ENCODE measurements around the gene RBBP8NL.
"Not testable (repeated sequence)": the region's sequence is repeated elsewhere in the genome, so short reads cannot be mapped to it uniquely, and the experiment has no call there.

The RBBP8NL gene

GRCh38 chr20:62445553-62446340 lies 18.4 kb upstream of the RBBP8NL start:
- no peak for DNase-seq (ENCODE audit: low spot score)

- DNase-seq (ENCODE audit: low spot score): no peak
Measured at GRCh38 chr20:62444286-62444685, 16.9 kb upstream of the RBBP8NL start.

- no peak for DNase-seq (ENCODE audit: low spot score)
Measured at GRCh38 chr20:62441987-62442539, 14.7 kb upstream of the RBBP8NL start.

GRCh38 chr20:62439218-62439617 lies 11.9 kb upstream of the RBBP8NL start:
- DNase-seq (ENCODE audit: low spot score): no peak

- DNase-seq (ENCODE audit: low spot score): no peak
Measured at GRCh38 chr20:62437927-62438326, 10.6 kb upstream of the RBBP8NL start.

GRCh38 chr20:62437496-62437895 lies 10.2 kb upstream of the RBBP8NL start:
- no peak for DNase-seq (ENCODE audit: low spot score)

- no peak for DNase-seq (ENCODE audit: low spot score)
Measured at GRCh38 chr20:62436692-62437091, 9.4 kb upstream of the RBBP8NL start.

- DNase-seq (ENCODE audit: low spot score): no peak
Measured at GRCh38 chr20:62433658-62434497, 6.5 kb upstream of the RBBP8NL start.

GRCh38 chr20:62430866-62431447 lies 3.6 kb upstream of the RBBP8NL start:
- no peak for DNase-seq (ENCODE audit: low spot score)

GRCh38 chr20:62430311-62430853 lies 3.0 kb upstream of the RBBP8NL start:
- no peak for DNase-seq (ENCODE audit: low spot score)

GRCh38 chr20:62429455-62430310 lies 2.3 kb upstream of the RBBP8NL start:
- DNase-seq (ENCODE audit: low spot score): no peak

GRCh38 chr20:62428396-62429295 lies 1.3 kb upstream of the RBBP8NL start:
- DNase-seq (ENCODE audit: low spot score): no peak

GRCh38 chr20:62428002-62428372 lies 648 bp upstream of the RBBP8NL start:
- DNase-seq (ENCODE audit: low spot score): no peak

- no peak for DNase-seq (ENCODE audit: low spot score)
Measured at GRCh38 chr20:62426699-62427131, 624 bp downstream of the RBBP8NL start.

GRCh38 chr20:62426059-62426348 lies 1.3 kb downstream of the RBBP8NL start:
- not testable (repeated sequence) for DNase-seq (ENCODE audit: low spot score)

- no peak for DNase-seq (ENCODE audit: low spot score)
Measured at GRCh38 chr20:62425281-62426058, 1.9 kb downstream of the RBBP8NL start.

GRCh38 chr20:62424249-62425107 lies 2.9 kb downstream of the RBBP8NL start:
- DNase-seq (ENCODE audit: low spot score): no peak

GRCh38 chr20:62423326-62423706 lies 4.0 kb downstream of the RBBP8NL start:
- no peak for DNase-seq (ENCODE audit: low spot score)

All from kidney capillary endothelial cell (primary cell).